GM21576 (cell line): ENCODE measurements around the gene ARL5A.
A peak's percentile ranks its signal among the peaks of the same experiment; 100 is the strongest.

Experiments used
- ATAC-seq: cut with Tn5 transposase; IDR thresholded peaks from one replicate; pipeline ENCODE4 v1.9.1; 2021; ENCODE audit warnings: mild to moderate bottlenecking, moderate library complexity; ENCODE audit not compliant: unreplicated experiment

ARL5A gene

DNA sequence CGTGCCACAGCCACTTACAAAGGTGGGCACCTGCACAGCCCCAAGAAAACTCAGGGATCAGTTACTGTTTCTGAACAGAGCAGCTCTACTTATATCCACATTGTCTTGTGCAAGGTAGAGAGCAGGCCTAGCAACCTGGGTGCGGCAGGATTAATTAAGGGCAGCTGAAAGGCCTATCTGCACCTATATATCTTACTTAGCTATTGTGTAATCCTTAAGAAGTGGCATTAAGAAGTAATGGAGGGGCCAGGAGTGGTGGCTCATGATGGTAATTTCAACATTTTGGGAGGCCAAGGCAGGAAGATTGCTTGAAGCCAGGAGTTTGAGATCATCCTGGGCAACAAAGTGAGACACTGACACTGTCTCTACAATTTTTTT lies 12.8 kb upstream of the ARL5A start:
- no peak for ATAC-seq

GRCh38 chr2:151840216-151841046 lies 12.2 kb upstream of the ARL5A start:
- ATAC-seq: peak; percentile 98

GRCh38 chr2:151837926-151838325 lies 9.7 kb upstream of the ARL5A start:
- no peak for ATAC-seq

- peak; percentile 80 for ATAC-seq
Measured at GRCh38 chr2:151833984-151834383, 5.8 kb upstream of the ARL5A start.

- ATAC-seq: no peak
Measured at GRCh38 chr2:151830961-151831360, 2.7 kb upstream of the ARL5A start.

DNA sequence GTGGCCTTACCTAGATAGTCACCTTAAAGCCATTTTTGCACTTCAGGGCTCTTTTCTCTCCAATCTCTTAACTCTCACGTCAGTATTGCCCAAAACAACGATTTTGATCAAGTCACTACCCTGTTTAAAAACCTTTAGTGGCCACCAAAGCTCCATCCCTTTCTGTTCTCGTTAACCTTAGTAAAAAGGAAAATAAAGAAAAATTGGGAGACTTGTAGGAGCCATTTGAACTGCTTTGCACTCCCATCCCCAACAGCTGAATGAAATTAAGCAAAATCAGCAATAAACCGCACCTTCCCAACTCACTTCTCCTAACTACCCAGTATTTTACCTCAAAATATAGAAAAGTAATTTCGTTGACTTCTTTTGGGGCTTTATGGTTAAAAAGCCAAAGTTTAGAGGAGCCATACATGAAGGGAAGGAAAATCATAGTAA lies 686 bp upstream of the ARL5A start:
- ATAC-seq: no peak

DNA sequence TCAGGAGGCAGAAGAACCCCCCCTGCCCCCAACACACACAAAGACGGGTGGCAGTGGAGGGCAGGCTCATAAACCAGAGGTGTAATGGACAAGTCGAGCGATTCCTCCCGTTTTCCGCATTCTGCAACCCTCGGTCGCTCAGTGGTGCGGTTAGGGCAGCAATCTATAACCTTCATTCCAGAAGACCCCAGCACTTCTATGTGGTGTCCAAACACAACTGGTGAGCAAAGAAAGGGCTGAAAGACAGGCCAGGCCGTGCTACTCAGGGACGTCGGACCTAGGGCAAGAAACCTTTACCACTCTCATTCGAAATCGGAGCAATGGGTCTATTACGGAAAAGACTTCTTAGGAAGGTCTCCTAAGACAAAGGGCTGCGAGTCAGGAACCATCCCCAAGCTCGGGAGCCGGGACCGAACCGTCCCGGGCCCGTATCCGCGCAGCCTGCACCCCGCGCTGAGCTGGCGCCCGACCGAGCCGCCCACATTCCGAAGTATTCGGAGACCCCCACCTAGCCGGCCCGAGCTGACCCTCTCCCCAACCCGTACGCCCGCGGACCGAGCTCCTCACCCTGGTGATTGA lies 568 bp downstream of the ARL5A start:
- ATAC-seq: peak; percentile 21

GRCh38 chr2:151826737-151827157 lies 1.5 kb downstream of the ARL5A start:
- ATAC-seq: no peak

GRCh38 chr2:151824886-151825285 lies 3.3 kb downstream of the ARL5A start:
- ATAC-seq: no peak

DNA sequence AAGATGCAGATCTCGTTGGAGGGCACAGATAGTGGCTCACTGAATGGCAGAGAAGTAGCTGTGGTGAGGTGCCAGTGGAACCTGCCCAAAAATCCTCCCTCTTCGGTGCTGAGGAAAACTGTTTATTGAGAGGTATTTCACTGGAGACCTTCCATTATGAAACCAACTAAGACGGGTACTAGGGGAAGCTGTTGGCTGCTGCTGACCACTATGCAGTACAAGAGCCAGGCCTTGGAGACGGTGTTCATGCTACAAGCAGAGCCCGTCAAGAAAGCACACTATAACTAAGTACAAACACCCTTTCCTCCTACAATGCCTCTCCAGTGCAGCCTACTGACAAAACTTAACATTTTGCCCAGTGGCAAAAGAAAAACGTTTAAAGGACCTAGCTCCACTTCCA lies 4.6 kb downstream of the ARL5A start:
- no peak for ATAC-seq

DNA sequence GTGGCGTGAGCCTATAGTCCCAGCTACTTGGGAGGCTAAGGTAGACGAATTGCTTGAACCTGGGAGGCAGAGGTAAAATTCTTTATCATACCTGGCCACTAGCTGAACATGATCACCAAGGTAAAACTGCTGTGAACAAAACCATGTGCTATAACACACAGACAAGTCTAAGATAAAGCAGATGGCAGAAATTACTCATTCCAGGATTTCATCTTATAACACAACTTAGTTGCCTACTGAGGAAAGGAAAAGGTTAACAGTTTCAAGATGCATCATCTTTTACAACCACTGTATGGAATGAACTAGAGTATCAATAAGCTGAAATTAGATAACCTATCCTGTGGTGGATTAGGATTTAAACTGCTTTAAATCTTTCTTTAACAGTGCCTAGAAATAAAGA lies 8.3 kb downstream of the ARL5A start:
- peak; percentile 49 for ATAC-seq

GRCh38 chr2:151817929-151818328 lies 10.3 kb downstream of the ARL5A start:
- no peak for ATAC-seq

DNA sequence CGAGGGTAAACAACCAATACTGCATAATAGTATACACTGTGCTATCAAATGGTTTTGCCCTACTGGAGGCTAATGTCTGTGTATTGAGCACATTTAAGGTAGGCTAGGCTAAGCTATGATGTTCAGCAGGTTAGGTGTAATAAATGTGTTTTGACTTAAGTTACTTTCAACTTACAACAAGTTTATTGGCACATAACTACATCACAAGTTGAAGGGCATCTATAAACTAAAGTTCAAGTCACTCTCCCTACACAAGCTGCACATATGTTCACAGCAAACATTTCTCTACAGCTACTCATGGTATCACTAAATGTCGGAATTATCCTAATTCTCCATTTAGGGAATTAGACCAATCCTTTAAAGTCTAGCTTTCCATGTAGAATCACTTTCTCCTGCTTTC lies 11.4 kb downstream of the ARL5A start:
- no peak for ATAC-seq

GRCh38 chr2:151815821-151816489 lies 12.3 kb downstream of the ARL5A start:
- ATAC-seq: no peak

DNA sequence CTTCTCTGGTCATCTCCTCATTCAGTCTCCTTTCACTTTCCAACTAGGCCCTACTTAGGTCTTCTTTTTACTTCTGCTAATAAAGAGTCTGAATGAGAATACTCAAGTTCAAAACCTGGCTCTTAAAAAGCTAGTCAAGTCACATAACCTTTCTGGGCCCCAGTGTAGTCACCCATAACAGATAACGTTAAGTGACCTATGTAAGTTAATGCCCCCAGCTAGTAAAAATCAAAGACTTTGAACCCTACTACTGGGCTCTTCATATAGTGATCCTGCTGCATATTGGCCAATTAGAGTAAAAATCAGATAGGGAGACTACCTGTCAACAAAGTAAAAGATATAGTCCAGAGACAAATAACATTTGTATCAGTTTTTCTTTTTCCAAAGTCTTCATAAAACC lies 17.7 kb downstream of the ARL5A start:
- no peak for ATAC-seq

DNA sequence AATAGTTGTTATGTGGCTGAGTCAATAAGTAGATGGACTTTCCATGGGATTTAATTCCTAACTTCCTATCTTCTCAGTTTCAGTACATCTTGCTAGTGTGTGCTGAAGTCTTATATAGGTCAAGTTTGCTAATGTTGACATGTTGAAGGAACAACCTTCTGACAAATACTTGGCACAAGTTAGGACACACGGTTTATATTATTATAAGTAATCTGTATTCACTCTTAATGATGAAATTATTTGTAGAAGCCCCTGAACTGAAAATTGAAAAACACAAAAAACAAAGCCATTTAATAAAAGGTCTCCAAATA lies 19.2 kb downstream of the ARL5A start:
- ATAC-seq: no peak

- no peak for ATAC-seq
Measured at GRCh38 chr2:151808258-151809072, 19.8 kb downstream of the ARL5A start.

DNA sequence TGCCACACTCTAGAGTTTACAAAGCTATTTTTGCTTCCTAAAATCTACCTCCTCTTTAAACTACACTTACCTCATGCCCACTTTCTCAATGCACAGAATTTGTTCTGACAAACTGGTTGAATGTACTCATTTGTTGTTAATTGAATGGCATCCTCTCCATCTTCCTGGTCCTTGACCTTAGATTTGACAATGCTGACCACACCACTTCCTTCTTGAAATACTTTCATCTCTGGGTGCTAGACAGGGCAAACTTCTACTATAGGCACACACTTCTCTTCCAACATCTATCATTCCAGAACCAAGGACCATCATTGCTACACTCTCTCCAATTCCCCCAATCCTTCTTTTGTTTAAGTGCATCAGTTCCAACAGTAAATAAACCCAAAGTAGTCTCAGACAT lies 22.3 kb downstream of the ARL5A start:
- ATAC-seq: no peak

- ATAC-seq: no peak
Measured at GRCh38 chr2:151805343-151805742, 22.9 kb downstream of the ARL5A start.

GRCh38 chr2:151803811-151804210 lies 24.4 kb downstream of the ARL5A start:
- no peak for ATAC-seq

DNA sequence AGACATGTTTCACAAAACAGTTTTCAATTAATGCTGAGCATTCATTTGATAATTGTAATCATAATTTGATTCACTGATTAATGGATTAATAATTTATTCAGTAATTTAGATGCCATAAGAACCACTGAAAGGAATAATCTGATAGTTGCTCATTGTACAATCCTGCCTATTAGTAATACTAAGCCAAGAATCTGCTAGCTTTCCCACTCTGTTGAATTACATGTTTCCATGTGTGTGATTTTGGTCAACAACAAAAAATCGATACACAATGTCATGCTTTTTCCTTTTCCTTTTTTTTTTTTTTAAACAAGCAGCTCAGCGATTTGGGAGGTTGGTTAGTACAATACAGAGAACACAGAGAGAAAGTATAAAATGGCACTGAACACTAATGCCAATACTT lies 25.9 kb downstream of the ARL5A start:
- no peak for ATAC-seq
